Liver (tissue), 9 donors: ENCODE measurements around the gene CARD14. TPM values are rescaled to one million over a fixed set of nuclear protein-coding genes. Genes with fewer than 3 reads are reported as not detected.

ENCODE experiments used
- DNase-seq: peaks from one replicate; pipeline ENCODE4 v3.0.0-alpha.2; 2017; ENCODE audit warnings: low spot score
- H3K27ac ChIP-seq, 2 donors: one replicate each; pipeline ENCODE4 v1.7.0; 2013; ENCODE audit warnings: inconsistent platforms in 2 of 2, low read length in 2 of 2, control low read depth in 1 of 2, low read depth in 1 of 2, mild to moderate bottlenecking in 1 of 2
- H3K27me3 ChIP-seq, 4 donors: one replicate each; pipeline versions ENCODE4 v1.6.1 to v1.7.0; 2013; ENCODE audit warnings: low read length in 3 of 4, inconsistent platforms in 1 of 4, mild to moderate bottlenecking in 1 of 4, moderate library complexity in 1 of 4; ENCODE audit not compliant: control insufficient read depth in 4 of 4, insufficient read depth in 4 of 4
- H3K36me3 ChIP-seq, 4 donors: one replicate each; pipeline versions ENCODE4 v1.6.1 to v1.7.0; 2013; ENCODE audit warnings: low read length in 3 of 4, mild to moderate bottlenecking in 3 of 4, low read depth in 1 of 4, moderate library complexity in 1 of 4; ENCODE audit not compliant: control insufficient read depth in 4 of 4, insufficient read depth in 3 of 4
- H3K4me1 ChIP-seq, 4 donors: one replicate each; pipeline versions ENCODE4 v1.6.1 to v1.7.0; 2013; ENCODE audit warnings: low read length in 3 of 4, mild to moderate bottlenecking in 3 of 4, moderate library complexity in 1 of 4; ENCODE audit not compliant: control insufficient read depth in 4 of 4, insufficient read depth in 4 of 4
- H3K4me3 ChIP-seq, 3 donors: one replicate each; pipeline versions ENCODE4 v1.6.1 to v1.7.0; 2013; ENCODE audit warnings: low read length in 3 of 3, control low read depth in 1 of 3, low read depth in 1 of 3, mild to moderate bottlenecking in 1 of 3
- H3K9ac ChIP-seq, 2 donors: one replicate each; pipeline ENCODE4 v1.7.0; 2013; ENCODE audit warnings: low read length in 2 of 2, mild to moderate bottlenecking in 2 of 2, moderate library complexity in 2 of 2, control low read depth in 1 of 2, low read depth in 1 of 2
- H3K9me3 ChIP-seq, 4 donors: one replicate each; pipeline versions ENCODE4 v1.6.1 to v1.7.0; 2013; ENCODE audit warnings: low read length in 3 of 4; ENCODE audit not compliant: control insufficient read depth in 4 of 4
- EGR1 ChIP-seq, 2 donors: IDR thresholded peaks; 2 replicates each; pipeline ENCODE4 v1.6.1; 2016 to 2018; ENCODE audit warnings: antibody characterized with exemption in 2 of 2, low read depth in 2 of 2
- FOXA1 ChIP-seq: IDR thresholded peaks from 2 replicates; pipeline ENCODE4 v1.6.1; 2016; ENCODE audit warnings: antibody characterized with exemption
- FOXA2 ChIP-seq: IDR thresholded peaks from 2 replicates; pipeline ENCODE4 v1.6.1; 2016; ENCODE audit warnings: antibody characterized with exemption
- GABPA ChIP-seq, 2 donors: IDR thresholded peaks in 1 of 2; conservative IDR thresholded peaks in 1 of 2; 2 replicates each; pipeline ENCODE4 v1.6.1; 2016; ENCODE audit warnings: antibody characterized with exemption in 2 of 2, mild to moderate bottlenecking in 1 of 2, moderate library complexity in 1 of 2
- HNF4A ChIP-seq, 2 donors: conservative IDR thresholded peaks; 2 replicates each; pipeline ENCODE4 v1.6.1; 2016; ENCODE audit warnings: antibody characterized with exemption in 2 of 2, mild to moderate bottlenecking in 2 of 2
- HNF4G ChIP-seq: IDR thresholded peaks from 2 replicates; pipeline ENCODE4 v1.6.1; 2016; ENCODE audit warnings: antibody characterized with exemption
- JUND ChIP-seq, 2 donors: IDR thresholded peaks; 2 replicates each; pipeline ENCODE4 v1.6.1; 2016; ENCODE audit warnings: antibody characterized with exemption in 2 of 2
- NR2F2 ChIP-seq: IDR thresholded peaks from 2 replicates; pipeline ENCODE4 v1.6.1; 2016; ENCODE audit warnings: antibody characterized with exemption
- RAD21 ChIP-seq, 2 donors: IDR thresholded peaks; 2 replicates each; pipeline ENCODE4 v1.6.1; 2016; ENCODE audit warnings: antibody characterized with exemption in 2 of 2, mild to moderate bottlenecking in 2 of 2
- RXRA ChIP-seq, 2 donors: IDR thresholded peaks; 2 replicates each; pipeline ENCODE4 v1.6.1; 2017 to 2018; ENCODE audit warnings: antibody characterized with exemption in 2 of 2, mild to moderate bottlenecking in 1 of 2
- SP1 ChIP-seq: IDR thresholded peaks from 2 replicates; pipeline ENCODE4 v1.6.1; 2018; ENCODE audit warnings: antibody characterized with exemption, mild to moderate bottlenecking
- TAF1 ChIP-seq: conservative IDR thresholded peaks from 2 replicates; pipeline ENCODE4 v1.6.1; 2016; ENCODE audit warnings: antibody characterized with exemption, mild to moderate bottlenecking
- YY1 ChIP-seq: IDR thresholded peaks from 2 replicates; pipeline ENCODE4 v1.6.1; 2016; ENCODE audit warnings: antibody characterized with exemption, mild to moderate bottlenecking
- WGBS: extraction: QIAGEN DNeasy Blood & Tissue Kit; methylation state at CpG from one replicate; pipeline ENCODE4 v1.1.7; 2013; 5-methylcytosine and 5-hydroxymethylcytosine counted together
- polyA plus RNA-seq, 2 donors: library from polyadenylated mRNA; stranded (reverse) in 1 of 2; unstranded in 1 of 2; fragments of 200-250 nt in 1 of 2; fragments of >200 nt in 1 of 2; fragmentation: Nextera tagmentation in 1 of 2; extraction: Ambion mirVana in 1 of 2; gene quantifications; one replicate each; pipeline versions ENCODE4 v1.2.1 to v1.2.3, GENCODE V29; 2013 to 2015
- total RNA-seq, 2 donors: library from RNA; depleted of rRNA; stranded (reverse); fragments of >200 nt; gene quantifications; one replicate each; pipeline ENCODE4 v1.2.3, GENCODE V29; 2014
- TF ChIP-seq, protein P1 (sequence below): fragments of 150-350 bp; IDR thresholded peaks from 2 replicates; pipeline ENCODE4 v1.5.1; 2017; ENCODE audit warnings: improper control_type of control experiment, low read depth, low read length; ENCODE audit not compliant: missing input control
- TF ChIP-seq, protein P2 (sequence below): IDR thresholded peaks from 2 replicates; pipeline ENCODE4 v1.6.1; 2016; ENCODE audit warnings: antibody characterized with exemption, mild to moderate bottlenecking
- TF ChIP-seq, protein P3 (sequence below): IDR thresholded peaks from 2 replicates; pipeline ENCODE4 v1.6.1; 2016; ENCODE audit warnings: antibody characterized with exemption
- TF ChIP-seq, protein P4 (sequence below): IDR thresholded peaks from 2 replicates; pipeline ENCODE4 v1.6.1; 2016; ENCODE audit warnings: antibody characterized with exemption
- TF ChIP-seq, protein P5 (sequence below): IDR thresholded peaks from 2 replicates; pipeline ENCODE4 v1.6.1; 2016; ENCODE audit warnings: antibody characterized with exemption
- donor health status: healthy.
- donor health status: healthy.
- donor health status: healthy.
- donor health status: healthy.
- donor health status: healthy.

CARD14 gene
- total and polyA plus RNA-seq, 4 donors = 0.07 to 0.70 (median 0.29) TPM

DNA sequence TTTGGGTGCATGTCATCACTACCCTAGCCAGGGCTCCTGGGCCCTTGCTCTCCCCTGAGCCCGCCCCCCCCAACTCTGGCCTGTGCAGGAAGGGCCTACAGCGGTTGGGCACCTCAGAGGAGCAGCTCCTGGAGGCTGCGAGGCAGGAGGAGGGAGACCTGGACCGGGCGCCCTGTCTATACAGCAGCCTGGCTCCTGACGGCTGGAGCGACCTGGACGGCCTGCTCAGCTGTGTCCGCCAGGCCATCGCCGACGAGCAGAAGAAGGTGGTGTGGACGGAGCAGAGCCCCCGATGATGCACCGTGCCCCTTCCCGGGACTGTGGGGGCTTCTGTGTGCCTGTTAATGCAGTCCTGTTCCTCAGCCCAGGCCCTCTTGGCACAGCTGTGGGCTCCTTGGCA is 38.2 kb downstream of the CARD14 start:
- Histone ChIP-seq H3K27ac (no peak overlapping the region), H3K9me3 (no peaks in the 10 kb centered on the region), H3K4me3 (no peak overlapping the region), H3K9ac (no peak overlapping the region), H3K36me3 (peaks cover 0 to 38% (median 17%) of the 10 kb centered on the region in 4 donors), H3K4me1 (no peaks in the 10 kb centered on the region), H3K27me3 (no peaks in the 10 kb centered on the region)
- DNase-seq = no peak
- 96% methylated on average over 16 of the region's 16 CpGs for WGBS
- TF ChIP-seq NR2F2 = no peak
- TF ChIP-seq, protein P1, sequence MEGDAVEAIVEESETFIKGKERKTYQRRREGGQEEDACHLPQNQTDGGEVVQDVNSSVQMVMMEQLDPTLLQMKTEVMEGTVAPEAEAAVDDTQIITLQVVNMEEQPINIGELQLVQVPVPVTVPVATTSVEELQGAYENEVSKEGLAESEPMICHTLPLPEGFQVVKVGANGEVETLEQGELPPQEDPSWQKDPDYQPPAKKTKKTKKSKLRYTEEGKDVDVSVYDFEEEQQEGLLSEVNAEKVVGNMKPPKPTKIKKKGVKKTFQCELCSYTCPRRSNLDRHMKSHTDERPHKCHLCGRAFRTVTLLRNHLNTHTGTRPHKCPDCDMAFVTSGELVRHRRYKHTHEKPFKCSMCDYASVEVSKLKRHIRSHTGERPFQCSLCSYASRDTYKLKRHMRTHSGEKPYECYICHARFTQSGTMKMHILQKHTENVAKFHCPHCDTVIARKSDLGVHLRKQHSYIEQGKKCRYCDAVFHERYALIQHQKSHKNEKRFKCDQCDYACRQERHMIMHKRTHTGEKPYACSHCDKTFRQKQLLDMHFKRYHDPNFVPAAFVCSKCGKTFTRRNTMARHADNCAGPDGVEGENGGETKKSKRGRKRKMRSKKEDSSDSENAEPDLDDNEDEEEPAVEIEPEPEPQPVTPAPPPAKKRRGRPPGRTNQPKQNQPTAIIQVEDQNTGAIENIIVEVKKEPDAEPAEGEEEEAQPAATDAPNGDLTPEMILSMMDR = no peak
- no peak for TF ChIP-seq EGR1 (IDR thresholded peaks at IDR 0.05; ENCODE audit: low read depth in 2 of 2)
- no peak for TF ChIP-seq TAF1
- TF ChIP-seq, protein P2, sequence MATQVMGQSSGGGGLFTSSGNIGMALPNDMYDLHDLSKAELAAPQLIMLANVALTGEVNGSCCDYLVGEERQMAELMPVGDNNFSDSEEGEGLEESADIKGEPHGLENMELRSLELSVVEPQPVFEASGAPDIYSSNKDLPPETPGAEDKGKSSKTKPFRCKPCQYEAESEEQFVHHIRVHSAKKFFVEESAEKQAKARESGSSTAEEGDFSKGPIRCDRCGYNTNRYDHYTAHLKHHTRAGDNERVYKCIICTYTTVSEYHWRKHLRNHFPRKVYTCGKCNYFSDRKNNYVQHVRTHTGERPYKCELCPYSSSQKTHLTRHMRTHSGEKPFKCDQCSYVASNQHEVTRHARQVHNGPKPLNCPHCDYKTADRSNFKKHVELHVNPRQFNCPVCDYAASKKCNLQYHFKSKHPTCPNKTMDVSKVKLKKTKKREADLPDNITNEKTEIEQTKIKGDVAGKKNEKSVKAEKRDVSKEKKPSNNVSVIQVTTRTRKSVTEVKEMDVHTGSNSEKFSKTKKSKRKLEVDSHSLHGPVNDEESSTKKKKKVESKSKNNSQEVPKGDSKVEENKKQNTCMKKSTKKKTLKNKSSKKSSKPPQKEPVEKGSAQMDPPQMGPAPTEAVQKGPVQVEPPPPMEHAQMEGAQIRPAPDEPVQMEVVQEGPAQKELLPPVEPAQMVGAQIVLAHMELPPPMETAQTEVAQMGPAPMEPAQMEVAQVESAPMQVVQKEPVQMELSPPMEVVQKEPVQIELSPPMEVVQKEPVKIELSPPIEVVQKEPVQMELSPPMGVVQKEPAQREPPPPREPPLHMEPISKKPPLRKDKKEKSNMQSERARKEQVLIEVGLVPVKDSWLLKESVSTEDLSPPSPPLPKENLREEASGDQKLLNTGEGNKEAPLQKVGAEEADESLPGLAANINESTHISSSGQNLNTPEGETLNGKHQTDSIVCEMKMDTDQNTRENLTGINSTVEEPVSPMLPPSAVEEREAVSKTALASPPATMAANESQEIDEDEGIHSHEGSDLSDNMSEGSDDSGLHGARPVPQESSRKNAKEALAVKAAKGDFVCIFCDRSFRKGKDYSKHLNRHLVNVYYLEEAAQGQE = no peak
- TF ChIP-seq, protein P3, sequence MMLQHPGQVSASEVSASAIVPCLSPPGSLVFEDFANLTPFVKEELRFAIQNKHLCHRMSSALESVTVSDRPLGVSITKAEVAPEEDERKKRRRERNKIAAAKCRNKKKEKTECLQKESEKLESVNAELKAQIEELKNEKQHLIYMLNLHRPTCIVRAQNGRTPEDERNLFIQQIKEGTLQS = no peak
- no peak for TF ChIP-seq HNF4G
- no peak for TF ChIP-seq RXRA (IDR thresholded peaks at IDR 0.05)
- no peak for TF ChIP-seq HNF4A (conservative IDR thresholded peaks at IDR 0.05)
- TF ChIP-seq GABPA (IDR thresholded peaks at IDR 0.05 in 1 of 2, conservative IDR thresholded peaks at IDR 0.05 in 1 of 2) = no peak
- TF ChIP-seq FOXA2 = no peak
- TF ChIP-seq, protein P4, sequence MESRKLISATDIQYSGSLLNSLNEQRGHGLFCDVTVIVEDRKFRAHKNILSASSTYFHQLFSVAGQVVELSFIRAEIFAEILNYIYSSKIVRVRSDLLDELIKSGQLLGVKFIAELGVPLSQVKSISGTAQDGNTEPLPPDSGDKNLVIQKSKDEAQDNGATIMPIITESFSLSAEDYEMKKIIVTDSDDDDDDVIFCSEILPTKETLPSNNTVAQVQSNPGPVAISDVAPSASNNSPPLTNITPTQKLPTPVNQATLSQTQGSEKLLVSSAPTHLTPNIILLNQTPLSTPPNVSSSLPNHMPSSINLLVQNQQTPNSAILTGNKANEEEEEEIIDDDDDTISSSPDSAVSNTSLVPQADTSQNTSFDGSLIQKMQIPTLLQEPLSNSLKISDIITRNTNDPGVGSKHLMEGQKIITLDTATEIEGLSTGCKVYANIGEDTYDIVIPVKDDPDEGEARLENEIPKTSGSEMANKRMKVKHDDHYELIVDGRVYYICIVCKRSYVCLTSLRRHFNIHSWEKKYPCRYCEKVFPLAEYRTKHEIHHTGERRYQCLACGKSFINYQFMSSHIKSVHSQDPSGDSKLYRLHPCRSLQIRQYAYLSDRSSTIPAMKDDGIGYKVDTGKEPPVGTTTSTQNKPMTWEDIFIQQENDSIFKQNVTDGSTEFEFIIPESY = no peak
- TF ChIP-seq JUND (IDR thresholded peaks at IDR 0.05) = no peak
- TF ChIP-seq, protein P5, sequence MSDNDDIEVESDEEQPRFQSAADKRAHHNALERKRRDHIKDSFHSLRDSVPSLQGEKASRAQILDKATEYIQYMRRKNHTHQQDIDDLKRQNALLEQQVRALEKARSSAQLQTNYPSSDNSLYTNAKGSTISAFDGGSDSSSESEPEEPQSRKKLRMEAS = no peak
- TF ChIP-seq FOXA1 = no peak

DNA sequence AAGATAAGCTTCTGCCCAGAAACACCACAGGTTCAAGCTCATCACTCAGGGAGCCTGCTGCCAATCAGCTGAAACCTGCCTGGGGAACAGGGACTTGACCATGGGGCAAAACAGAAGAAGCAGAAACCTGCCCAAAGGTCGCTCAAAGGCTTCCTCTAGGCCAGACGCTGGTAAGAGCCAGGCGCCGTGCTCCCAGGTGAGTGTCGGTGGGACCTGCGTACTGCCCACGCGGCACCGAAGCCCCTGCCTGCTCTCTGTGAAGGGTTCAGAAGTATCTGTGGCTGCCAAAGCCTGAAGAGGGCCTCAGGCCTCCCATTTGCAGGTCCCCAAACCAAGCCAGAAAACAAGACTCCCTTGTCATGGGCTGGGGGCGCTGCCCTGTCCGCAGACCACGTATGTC is 39.9 kb downstream of the CARD14 start:
- Histone ChIP-seq H3K4me1 (no peaks in the 10 kb centered on the region), H3K9me3 (no peaks in the 10 kb centered on the region), H3K4me3 (no peak overlapping the region), H3K36me3 (peaks cover 2 to 43% (median 17%) of the 10 kb centered on the region in 4 donors), H3K27ac (no peak overlapping the region), H3K9ac (no peak overlapping the region), H3K27me3 (no peaks in the 10 kb centered on the region)
- 89% methylated on average over 12 of the region's 12 CpGs for WGBS
- DNase-seq = no peak
- TF ChIP-seq RXRA (IDR thresholded peaks at IDR 0.05) (no peak), RAD21 (IDR thresholded peaks at IDR 0.05) (no peak), JUND (IDR thresholded peaks at IDR 0.05) (no peak), HNF4G (no peak), FOXA2 (no peak), TAF1 (no peak), NR2F2 (no peak), FOXA1 (no peak), GABPA (IDR thresholded peaks at IDR 0.05 in 1 of 2, conservative IDR thresholded peaks at IDR 0.05 in 1 of 2) (no peak), HNF4A (conservative IDR thresholded peaks at IDR 0.05) (no peak), YY1 (no peak), SP1 (no peak)
- TF ChIP-seq, protein P1 = no peak
- TF ChIP-seq, protein P2 = no peak
